Activated effector memory CD4-positive, alpha-beta T cell treated with Interleukin-2 at 50 U/mL for 16 hours (primary cell): Measurements from ENCODE around the gene TMC1.
"Not testable (repeated sequence)": the region's sequence is repeated elsewhere in the genome, so short reads cannot be mapped to it uniquely, and the experiment has no call there.

ENCODE experiments used
- DNase-seq: peaks from one replicate; pipeline ENCODE4 v3.0.0-alpha.2; 2020

TMC1 gene

GRCh38 chr9:72521416-72521815 lies at the start of gene TMC1:
Gene TMC1, plus strand, starts transcription at chr9:72521608. Its CDS starts 127,041 bp downstream, at chr9:72648649.
- DNase-seq = not testable (repeated sequence)

- no peak for DNase-seq
Measured at GRCh38 chr9:72473474-72474261, 47.7 kb upstream of the TMC1 start.

- no peak for DNase-seq
Measured at GRCh38 chr9:72474676-72475075, 46.7 kb upstream of the TMC1 start.

- no peak for DNase-seq
Measured at GRCh38 chr9:72476100-72476499, 45.3 kb upstream of the TMC1 start.

GRCh38 chr9:72476617-72477437 lies 44.6 kb upstream of the TMC1 start:
- peak; percentile 9 for DNase-seq

GRCh38 chr9:72477930-72478518 lies 43.4 kb upstream of the TMC1 start:
- no peak for DNase-seq

- no peak for DNase-seq
Measured at GRCh38 chr9:72478966-72479365, 42.4 kb upstream of the TMC1 start.

GRCh38 chr9:72480261-72480660 lies 41.1 kb upstream of the TMC1 start:
- not testable (repeated sequence) for DNase-seq

- no peak for DNase-seq
Measured at GRCh38 chr9:72480921-72481320, 40.5 kb upstream of the TMC1 start.

- no peak for DNase-seq
Measured at GRCh38 chr9:72485821-72486593, 35.4 kb upstream of the TMC1 start.

GRCh38 chr9:72486594-72486955 lies 34.8 kb upstream of the TMC1 start:
- DNase-seq = no peak

- not testable (repeated sequence) for DNase-seq
Measured at GRCh38 chr9:72487665-72488064, 33.7 kb upstream of the TMC1 start.

- no peak for DNase-seq
Measured at GRCh38 chr9:72489986-72490385, 31.4 kb upstream of the TMC1 start.

GRCh38 chr9:72491242-72491641 lies 30.2 kb upstream of the TMC1 start:
- DNase-seq = no peak

- DNase-seq = no peak
Measured at GRCh38 chr9:72494051-72494450, 27.4 kb upstream of the TMC1 start.

GRCh38 chr9:72497447-72498046 lies 23.9 kb upstream of the TMC1 start:
- no peak for DNase-seq

- no peak for DNase-seq
Measured at GRCh38 chr9:72506615-72507014, 14.8 kb upstream of the TMC1 start.

GRCh38 chr9:72509053-72509452 lies 12.4 kb upstream of the TMC1 start:
- DNase-seq = no peak

- no peak for DNase-seq
Measured at GRCh38 chr9:72509635-72510034, 11.8 kb upstream of the TMC1 start.

- not testable (repeated sequence) for DNase-seq
Measured at GRCh38 chr9:72521011-72521410, 397 bp upstream of the TMC1 start.

- no peak for DNase-seq
Measured at GRCh38 chr9:72524820-72525540, 3.6 kb downstream of the TMC1 start.
